GM12873 (cell line): ENCODE data around the gene AKAP10.

Experiments used
- TF ChIP-seq, protein P1 (sequence below): IDR thresholded peaks from 2 replicates; pipeline ENCODE4 v1.5.1; 2012; ENCODE audit warnings: low read depth, mild to moderate bottlenecking, moderate library complexity, low read length, control low read depth; ENCODE audit not compliant: insufficient read depth; ENCODE audit errors: missing control alignments

AKAP10 gene

DNA sequence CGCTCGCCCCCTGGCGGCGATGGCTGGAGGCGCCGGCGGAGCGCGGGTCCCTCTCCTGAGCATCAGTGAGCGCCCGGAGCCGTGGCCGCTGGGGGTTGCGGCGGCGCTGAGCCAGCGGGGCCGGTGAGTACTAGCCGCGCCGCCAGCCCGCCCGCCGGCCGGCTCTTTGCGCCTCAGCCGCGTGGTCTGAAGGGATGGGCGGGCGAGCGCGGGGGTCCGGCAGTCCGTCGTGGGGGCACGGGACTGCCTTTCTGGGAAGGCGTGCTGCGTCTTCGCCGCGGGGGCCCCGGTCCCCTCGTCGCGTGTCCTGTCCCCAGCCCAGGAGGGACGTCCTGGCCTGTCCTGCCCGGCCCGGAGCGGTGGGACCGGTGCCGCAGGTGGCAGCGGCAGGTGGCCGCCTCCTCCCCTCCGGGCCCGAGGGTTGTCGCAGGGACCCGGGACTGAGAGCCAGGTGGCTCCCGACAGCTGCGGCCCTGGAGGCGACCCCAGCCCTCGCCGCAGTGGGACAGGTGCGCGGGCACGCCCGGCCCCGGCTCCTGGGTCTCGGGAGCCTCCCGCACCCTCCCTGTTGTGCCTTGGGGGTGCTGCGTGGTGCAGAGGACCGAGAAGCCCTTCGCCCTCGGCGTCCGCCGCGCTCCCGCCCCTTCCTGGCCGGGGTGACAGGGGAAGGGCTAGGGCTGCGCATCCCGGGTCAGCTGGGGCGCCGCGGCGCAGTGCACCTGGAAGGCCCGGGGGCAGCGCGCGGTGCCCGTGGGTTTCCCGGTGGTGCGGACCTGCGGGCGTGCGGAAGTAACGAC, 31.9 kb upstream of the AKAP10 start, which contains the start of gene SPECC1:
Gene SPECC1, plus strand, starts transcription at position 58 of the 797 bp plus-strand sequence. CDS start 87,293 bp downstream, outside the sequence.
- TF ChIP-seq, protein P1, sequence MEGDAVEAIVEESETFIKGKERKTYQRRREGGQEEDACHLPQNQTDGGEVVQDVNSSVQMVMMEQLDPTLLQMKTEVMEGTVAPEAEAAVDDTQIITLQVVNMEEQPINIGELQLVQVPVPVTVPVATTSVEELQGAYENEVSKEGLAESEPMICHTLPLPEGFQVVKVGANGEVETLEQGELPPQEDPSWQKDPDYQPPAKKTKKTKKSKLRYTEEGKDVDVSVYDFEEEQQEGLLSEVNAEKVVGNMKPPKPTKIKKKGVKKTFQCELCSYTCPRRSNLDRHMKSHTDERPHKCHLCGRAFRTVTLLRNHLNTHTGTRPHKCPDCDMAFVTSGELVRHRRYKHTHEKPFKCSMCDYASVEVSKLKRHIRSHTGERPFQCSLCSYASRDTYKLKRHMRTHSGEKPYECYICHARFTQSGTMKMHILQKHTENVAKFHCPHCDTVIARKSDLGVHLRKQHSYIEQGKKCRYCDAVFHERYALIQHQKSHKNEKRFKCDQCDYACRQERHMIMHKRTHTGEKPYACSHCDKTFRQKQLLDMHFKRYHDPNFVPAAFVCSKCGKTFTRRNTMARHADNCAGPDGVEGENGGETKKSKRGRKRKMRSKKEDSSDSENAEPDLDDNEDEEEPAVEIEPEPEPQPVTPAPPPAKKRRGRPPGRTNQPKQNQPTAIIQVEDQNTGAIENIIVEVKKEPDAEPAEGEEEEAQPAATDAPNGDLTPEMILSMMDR, result peak; percentile 95

DNA sequence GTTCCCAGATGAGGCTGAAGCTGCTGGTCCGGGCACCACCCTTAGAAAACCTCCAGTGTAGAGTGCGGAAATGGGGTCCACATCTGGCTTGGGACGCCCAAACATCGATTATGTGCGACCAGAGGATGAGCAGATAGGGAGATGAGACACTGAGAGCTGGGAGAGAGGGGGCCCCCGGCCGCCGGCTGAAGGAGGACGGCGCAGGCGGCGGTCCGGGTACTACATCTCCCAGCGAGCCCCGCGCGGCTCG, 31.3 kb upstream of the AKAP10 start:
- TF ChIP-seq, protein P1, result no peak

DNA sequence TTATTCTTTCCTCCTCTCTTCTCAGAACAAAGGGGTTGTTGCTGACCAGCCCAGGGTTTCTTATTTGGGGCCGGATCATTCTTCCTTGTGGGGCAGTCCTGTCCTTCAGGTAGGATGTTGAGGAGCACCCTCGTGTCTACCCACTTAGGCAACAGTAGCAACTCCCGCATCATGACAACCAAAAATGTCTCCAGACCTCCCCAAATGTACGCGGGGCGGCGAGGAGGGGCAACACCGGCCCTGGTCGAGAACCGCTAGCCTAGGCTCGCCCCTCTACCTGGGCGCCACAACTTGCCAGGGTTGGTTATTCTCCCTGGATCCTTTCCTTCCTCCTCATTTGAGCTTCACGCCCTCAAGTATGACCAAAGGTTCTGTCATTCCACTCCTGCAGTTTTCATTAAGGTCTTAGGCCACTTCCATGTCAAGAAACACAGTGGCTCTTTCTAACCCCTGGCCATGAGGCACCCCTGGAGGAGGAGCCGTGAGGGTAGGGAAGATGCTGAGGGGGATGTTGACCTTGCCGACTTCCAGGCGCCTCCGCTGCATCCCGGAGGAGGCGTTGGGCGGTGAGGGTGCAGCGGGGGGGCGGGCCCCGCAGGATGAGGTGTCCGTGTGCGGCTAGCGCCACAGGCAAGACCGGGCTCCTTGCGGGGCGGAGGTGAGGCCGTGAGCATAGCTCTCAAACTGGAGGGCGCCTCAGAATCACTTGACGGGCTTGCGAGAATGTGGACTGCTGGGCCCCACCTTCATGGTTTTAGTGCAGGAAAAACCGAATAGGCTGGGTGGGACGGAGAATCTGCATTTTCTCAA, 30.8 kb upstream of the AKAP10 start:
- TF ChIP-seq, protein P1, result no peak

DNA sequence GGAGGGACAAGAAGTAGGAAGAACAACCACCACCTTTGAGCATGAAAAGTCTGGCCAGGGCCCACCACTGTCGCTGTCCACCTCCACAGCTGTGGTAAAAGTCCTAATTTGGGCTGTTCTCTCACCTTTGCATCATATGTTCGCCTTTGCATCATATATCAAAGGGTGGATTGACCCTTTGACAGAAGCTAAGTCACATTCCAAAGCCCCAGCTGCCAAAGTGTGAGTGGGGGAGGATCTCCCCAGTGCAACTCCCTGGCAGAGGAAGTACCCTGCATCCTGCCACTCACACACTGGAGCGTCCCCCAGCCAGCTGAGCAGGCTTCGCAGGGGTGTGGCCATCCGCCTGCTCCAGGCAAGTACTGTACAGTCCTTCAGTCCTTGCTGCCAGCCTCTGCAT, 18.9 kb upstream of the AKAP10 start:
- TF ChIP-seq, protein P1, result no peak

DNA sequence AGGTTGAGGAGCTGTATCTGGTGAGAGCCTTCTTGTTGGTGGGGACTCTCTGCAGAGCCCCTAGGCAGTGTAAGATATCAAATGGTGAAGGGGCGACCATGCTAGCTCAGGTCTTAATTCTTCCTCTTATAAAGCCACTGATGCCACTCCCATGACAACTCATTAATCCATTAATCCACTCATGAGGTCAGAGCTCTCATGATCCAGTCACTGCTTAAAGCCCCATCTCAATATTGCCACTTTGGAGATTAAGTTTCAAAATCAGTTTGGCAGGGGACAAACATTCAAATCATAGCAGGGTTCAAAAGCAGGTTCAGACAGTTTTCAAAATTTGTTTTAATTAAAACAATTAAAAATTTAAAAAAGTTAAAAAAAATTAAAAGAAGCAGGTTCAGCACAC, 18.5 kb upstream of the AKAP10 start:
- TF ChIP-seq, protein P1, result no peak

DNA sequence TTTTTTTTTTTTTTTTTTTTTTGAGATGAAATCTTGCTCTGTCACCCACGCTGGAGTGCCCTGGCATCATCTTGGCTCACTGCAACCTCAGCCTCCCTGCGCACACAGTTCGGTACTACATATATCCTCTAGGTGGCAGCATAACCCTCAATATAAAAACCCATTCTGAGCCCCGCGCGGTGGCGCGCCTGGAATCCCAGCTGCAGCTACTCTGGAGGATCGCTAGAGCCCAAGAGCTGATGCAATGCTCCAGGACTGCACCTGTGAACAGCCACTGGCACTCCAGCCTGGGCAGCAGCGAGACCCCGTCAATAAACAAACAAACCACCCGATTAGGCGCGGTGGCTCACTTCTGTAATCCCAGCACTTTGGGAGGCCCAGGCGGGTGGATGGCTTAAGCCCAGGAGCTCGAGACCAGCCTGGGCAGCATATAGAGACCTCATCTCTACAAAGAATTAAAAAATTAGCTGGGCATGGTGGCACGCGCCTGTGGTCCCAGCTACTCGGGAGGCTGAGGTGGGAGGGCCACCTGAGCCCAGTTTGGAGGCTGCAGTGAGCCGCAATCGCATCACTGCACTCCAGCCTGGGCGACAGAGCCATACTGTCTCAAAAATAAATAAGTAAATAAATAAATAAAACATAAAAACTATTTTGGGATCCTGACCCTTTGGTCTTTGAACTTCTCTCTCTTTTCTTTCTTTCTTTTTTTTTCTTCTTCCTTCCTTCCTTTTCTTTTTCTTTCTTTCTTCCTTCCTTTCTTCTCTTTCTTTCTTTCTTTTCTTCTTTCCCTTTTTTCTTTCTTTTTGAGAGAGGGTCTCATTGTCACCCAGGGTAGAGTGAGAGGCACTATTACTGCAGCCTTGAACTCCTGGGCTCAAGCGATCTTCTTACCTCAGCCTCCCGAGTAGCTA, 15.4 kb upstream of the AKAP10 start:
- TF ChIP-seq, protein P1, result peak; percentile 68
